Stimulated activated CD8-positive, alpha-beta memory T cell treated with anti-CD3 and anti-CD28 coated beads, Interleukin-7, amount 100 ng/mL, for 1 hour (primary cell): Measurements from ENCODE around the gene TMEM39A.

Experiments used
- DNase-seq, 2 donors: peaks; one replicate each; pipeline ENCODE4 v3.0.0-alpha.2; 2020; ENCODE audit warnings: low read depth in 2 of 2

The TMEM39A gene

DNA sequence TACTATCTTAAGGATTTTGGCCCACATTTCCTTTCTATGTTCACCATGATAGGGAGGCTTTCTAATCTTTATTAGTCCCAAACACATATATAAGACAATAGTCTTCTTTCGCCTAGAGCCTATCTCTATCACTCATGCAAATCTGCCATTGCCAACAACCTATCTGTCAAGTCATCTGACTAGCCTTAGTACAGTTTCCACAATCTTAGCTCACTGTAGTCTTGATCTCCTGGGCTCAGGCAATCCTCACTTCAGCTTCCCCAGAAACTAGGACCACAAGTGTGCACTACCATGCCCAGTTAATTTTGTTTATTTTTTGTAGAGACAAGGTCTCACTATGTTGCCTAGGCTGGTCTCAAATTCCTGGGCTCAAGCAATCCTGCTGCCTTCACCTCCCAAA is 6.9 kb downstream of the TMEM39A start:
- DNase-seq = no peak

DNA sequence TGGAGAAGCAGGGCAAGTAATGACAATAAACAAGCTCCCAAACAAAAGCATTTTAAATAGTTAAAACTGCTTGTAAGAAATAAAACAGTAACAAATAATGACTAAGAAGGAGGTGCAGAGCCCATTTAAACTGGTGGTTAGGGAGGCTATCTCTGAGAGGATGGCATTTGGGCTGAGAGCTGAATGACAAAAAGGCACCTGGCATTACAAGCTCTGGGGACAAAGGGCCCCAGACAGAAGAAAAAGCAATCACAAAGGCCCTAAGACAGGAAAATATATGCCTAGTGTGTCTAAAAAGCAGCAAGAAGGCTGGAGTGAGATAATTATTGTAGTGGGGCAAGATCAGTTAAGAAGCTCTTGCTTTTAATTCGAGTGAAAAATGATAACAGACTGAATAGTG is 9.6 kb downstream of the TMEM39A start:
- DNase-seq = no peak

DNA sequence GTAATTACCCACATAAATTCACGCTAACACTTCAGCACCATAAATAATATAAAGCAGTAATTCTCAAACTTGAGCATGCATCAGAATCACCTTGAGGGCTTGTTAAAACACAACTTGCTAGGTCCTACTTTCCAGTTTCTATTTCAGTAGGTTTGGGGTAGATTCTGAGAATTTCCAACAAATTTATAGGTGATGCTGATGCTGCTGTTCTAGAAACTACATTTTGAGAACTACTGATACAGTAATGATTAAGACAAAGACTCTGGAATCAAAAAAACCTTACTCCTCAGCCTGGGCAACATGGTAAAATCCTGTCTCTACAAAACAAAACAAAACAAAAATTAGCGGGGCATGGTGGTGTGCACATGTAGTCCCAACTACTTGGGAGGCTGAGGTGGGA is 18.8 kb downstream of the TMEM39A start:
- no peak for DNase-seq

DNA sequence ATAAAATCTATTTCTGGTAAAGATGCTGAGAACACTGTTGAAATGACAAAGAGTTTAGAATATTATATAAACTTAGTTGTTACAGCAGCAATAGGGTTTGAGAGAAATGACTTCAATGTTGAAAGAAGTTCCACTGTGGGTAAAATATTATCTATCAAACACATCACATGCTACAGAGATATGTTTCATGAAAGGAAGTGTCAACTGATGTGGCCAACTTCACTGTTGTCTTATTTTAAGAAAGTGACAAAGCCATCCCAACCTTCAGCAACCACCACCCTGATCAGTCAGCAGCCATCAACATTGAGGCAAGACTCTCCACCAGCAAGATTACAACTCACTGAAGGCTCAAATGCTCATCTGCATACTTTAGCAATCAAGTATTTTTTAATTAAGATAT is 20.2 kb downstream of the TMEM39A start:
- DNase-seq = no peak

DNA sequence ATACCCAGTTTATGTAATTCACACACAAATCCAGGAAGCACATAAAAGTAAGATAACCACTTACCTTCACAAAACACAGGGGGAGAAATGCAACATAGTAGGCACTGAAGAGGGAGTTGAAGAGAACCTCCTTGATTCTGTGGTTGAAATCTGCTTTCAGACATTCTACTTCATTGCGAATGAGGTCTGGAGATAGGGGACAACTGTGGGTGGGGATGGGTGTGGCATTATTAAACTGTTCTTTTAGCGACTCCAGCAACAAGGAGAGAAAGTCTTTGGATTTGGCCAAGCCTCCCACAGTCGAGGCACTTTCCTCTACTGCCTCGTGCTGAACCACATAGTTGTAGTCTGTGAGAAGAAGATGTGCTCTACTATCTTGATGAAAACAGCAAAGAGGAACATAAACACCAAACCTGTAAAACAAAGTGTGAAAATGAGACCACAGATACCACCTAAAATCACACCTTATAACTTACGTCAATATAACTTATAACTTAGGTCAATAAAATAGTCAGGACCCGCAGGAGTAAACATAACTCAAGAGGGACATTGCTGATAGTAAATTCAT is 25.6 kb downstream of the TMEM39A start:
- no peak for DNase-seq

DNA sequence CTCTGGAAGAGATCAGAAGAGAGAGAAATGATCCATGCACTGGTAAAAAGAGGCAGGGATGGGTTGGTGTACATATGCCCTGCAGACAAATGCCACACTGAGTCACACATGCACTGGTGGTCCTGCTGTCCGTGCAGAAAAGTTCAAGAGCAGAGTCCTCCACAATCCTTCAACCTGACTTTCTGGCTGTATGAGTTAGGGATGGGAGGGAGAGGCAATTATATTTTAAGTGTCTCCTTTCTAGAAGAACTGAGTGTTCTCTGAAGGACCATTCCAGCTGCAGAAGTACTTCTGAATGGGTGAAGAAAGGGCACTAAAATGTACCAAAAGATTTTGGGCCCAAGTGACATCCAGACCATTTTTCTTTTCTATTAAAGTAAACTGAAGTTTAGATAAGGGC is 26.4 kb downstream of the TMEM39A start:
- no peak for DNase-seq

DNA sequence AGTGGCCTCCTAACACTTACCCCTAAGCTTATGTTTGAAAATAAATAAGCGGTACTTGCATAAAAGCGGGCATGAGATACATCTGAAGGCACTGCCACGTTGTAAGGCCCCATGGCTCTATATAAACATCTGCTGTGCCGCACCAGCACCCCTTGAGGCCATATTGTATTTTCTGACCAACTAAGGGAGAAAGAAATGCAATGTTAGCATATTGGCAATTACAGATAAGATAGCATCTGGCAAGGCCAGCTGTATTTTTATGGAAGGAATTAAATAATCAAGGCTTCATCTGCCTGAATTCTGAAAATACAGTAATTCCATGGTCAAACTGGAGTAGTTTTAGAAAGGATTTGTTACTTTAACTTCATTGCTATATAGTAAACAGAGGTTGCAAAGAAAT is 28.7 kb downstream of the TMEM39A start:
- DNase-seq = no peak

DNA sequence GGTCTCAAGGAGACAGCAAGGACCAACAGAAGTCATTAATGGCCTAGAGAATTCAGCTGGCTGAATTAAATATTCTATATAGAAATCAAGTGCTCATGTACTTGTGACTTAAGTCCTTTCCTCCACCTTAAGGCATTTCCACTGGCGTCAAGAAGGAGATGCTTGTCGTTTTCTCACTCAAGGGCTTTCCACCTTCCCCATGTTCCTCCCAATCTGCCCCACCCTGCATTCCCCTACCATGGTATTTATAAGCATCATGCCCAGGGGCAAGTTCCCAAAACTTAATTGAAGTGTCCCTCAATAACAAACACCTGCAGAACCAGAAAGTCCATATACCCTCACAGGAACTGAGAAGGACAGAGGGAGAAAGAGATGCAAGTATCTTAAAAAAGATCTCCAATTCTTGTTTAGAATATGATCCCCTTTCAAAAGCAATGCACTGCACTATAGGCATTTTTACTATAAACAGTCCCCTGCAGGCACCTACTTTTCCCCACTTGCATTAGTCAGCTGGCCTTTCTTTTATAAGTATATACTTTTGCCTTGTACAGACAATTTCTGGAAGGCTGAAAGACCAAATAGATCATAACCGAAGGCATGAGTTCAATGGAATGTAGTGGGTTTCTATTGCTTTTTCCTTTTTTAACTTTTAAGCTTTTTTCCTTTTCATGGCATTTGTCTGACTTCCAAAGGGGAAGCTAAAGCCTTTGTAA is 29.6 kb downstream of the TMEM39A start:
- no peak for DNase-seq

DNA sequence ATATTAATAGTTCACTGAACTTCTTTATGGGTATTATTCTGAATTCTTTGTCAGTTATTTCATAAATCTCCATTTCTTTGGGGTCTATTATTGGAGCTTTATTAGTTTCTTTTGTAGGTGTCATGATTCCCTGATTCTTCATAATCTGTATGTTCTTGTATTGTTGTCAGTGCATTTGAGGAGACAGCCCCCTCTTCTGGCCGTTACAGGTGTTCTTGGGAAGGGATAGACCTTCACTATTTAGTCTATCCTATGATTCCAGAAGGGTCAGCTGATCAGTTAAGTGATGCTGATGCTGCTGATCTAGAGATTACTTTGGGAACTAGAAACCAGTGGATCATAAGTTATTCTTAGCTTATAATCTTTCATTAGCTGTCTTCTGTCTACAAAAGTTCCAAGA is 34.9 kb downstream of the TMEM39A start:
- no peak for DNase-seq

DNA sequence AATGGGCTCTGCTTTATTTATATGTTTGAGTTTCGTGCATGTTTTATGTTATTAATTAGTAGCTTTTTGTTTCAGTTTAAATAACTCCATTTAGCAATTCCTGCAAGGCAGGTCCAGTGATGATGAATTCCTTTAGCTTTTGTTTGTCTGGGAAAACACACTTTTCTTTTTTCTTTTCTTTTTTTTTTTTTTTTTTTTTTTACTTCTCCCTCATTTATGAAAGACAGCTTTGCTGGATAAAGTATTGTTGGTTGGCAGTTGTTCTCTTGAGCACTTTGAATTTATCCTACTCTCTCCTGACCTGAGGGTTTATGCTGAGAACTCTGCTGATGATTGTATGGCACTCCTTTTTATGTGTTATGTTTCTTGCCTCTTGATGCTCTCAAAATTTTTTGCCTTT is 35.7 kb downstream of the TMEM39A start:
- no peak for DNase-seq

DNA sequence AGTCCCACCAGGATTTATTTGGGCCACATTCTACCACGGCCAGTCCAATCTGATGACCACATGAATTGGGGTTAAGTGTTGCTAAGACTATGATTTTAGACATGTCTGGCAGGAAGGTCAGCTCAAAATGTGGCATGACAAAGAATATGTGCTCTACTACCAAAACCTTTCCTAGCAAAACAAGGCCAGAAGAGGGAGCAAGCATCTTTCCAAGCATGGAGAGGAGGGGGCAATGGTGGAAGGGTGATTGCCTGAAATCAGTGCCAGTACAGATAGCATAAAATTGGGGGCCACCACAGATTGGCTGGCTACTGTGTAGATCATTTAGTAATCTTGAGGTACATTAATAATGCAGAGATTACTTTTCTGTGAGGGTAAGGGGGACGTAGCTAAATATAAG is 43.2 kb downstream of the TMEM39A start:
- DNase-seq = no peak

DNA sequence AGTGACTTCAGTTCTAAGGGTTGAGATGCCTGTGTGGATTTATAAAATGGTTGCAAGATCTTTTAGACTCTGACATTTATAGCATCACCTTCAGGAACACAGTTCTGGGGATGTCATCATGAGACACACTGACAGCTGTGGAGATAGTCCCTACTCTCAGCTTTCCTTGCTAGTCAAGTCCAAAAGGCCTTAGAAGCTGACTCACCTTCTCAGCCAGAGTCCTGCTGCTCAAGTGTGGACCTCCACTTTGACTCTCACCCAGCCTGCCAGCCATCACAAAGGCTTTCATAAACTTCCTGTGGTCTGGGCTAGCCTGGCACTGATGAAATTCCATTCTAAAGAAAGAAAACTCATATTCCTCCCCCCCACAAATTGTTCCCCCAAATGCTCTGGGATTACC is 44.8 kb downstream of the TMEM39A start:
- DNase-seq = no peak

DNA sequence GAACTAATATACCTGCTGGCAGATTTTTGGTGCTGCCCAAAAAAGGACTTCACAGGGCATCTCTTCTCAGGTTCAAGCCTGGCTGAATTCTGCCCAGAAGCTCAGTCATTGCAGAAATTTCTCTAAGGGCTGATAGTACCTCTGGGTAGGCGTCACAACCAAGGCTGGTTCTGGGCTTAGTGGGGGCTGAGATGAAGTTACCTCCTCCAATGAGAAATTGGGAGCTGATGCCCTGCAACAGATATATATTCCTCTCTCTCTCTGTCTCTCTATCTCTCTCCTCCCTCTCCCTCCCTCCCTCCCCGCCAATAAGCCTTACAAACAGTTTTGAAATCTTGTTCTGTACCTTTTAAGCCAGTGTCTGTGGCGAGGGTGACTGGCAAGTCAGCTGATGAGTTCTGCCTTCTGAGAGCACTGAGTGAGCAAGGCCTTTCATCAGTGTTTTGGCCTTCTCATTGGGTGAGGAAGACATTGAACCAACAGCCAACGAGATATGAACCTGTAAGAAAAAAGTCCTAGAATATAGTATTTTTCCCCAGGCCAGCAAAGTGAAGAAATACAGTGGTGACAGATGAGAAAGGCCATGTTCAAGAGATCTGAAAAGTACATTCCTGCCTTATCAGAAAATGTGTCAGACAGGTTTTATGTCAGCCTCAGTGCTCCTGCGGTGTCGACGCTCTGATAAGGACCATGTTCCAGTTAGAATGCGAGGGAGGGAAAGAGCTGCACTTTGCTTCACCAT is 45.5 kb downstream of the TMEM39A start:
- no peak for DNase-seq

DNA sequence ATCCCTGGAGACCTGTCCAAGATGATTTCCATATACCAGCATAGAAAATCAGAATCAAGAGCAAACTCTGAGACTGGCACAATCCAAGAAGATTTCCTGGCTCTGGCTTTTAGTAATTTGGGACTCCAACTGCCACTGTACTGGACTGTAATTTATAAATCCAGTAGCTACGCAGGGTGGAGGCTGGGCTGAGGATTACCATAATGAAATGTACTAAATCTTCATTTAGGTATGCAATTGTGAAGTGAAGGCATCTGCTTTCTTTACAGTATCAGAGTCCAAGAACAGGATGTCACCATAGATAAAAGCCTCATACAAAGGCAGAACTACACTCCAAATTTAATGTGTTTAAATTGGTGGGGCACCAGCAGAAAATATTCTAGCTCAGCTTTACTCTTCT is 46.5 kb downstream of the TMEM39A start:
- DNase-seq = no peak

DNA sequence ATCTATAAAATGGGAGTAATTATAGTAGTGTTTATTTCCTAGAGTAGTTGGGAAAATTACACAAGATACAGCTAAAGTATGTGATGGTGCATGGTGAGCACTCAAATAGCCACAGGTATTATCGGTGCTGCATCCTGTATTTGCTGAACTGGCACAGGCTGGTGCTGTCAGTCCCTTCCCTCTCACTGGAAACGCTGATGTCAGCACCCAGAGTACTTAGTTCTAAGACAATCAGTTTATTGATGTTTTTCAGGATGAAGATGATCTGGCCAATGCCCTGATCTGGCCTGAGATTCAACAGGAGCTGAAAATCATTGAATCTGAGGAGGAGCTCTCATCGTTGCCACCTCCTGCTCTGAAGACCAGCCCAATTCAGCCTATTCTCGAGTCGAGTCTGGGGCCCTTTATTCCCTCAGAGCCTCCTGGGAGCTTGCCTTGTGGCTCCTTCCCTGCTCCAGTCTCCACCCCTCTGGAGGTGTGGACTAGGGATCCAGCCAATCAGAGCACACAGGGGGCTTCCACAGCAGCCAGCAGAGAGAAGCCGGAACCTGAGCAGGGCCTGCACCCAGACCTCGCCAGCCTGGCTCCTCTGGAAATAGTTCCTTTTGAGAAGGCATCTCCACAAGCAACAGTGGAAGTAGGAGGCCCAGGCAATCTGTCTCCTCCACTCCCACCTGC is 49.7 kb downstream of the TMEM39A start:
- no peak for DNase-seq

DNA sequence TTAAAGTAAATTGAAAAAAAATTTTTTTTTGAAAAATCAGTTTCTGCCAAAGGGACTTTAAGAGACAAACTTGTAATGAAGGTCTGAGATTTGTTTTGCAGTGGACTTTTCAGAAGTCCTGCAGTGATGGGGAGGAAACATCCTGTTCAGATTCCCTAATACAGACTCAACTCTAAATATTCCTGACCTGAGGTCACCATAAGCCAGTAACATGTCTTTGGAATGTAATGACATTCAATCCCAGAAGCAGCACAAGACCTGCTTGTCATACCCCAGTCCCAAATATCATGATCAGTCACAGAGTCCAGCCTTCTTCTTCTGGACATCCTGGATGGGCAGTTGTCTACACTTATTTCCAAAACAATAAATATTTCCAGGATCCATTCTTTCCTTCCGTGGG is 53.6 kb downstream of the TMEM39A start:
- no peak for DNase-seq

DNA sequence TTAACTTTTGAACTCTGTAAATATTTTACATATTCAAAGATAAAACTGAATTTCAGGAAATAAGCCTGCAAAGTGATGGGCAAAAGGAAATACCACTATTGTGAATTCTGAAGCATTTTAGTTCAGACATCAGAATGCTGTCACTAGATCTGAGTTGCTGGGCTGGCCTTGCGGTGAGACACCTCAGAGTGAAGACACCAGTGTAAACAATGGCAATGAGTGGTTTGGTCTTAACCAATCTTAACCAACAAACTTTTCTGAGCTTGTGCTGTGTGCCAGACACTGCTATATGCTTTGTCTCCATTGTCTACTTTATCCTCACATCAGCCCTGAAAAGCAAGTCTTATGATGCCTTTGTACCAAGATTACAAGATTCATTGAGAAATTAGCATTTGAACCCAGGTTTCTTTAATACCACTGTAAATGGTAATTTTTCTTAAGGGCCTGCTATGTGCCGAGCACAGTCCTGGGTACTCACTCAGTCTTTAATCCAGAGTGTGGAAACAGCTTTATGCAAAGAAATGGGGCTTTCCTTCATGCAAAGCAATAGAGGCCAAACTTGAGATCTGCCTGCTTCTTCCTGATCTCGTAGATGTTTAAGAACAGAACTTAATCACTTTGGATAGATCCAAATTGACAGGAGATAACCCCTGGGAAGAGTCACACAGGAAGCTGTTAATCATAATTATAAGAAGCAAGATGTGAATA is 55.0 kb downstream of the TMEM39A start:
- DNase-seq = no peak

DNA sequence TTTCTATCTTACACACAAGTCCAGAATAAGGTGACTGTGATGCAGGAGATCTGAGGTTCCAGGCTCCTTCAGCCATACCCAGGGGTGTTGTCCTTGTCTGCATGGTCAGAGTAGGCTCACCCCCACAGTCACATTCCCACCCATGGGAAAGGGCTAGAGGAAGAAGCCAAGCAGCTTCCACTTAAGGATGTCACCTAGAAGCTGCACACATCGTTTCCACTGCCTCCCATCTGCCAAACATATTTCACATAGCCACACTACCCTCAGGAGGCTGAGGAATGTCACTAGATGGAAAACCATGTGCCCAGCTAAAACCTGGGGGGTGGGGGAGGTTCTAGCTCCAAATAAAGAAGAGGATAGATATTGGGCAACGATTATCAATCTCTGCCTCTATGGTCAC is 58.1 kb downstream of the TMEM39A start:
- DNase-seq = no peak

DNA sequence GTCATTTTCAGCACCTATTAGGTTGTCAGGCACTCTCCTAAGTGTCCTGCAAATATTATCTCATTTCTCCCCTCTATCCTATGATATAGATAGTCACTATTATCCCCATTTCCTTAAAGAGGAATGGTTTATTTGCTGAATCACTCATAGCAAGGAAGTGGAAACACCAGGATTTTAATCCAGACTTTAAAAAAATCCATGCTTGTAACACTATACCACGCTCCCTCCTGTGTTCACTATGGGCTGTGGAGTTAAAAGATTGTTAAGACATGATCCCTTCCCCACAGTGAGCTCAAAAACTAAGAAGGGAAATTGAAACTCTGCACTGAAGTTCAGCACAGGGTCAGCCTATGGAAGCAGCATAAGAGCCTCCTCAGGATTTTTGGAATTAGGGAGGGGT is 60.2 kb downstream of the TMEM39A start:
- DNase-seq = no peak

DNA sequence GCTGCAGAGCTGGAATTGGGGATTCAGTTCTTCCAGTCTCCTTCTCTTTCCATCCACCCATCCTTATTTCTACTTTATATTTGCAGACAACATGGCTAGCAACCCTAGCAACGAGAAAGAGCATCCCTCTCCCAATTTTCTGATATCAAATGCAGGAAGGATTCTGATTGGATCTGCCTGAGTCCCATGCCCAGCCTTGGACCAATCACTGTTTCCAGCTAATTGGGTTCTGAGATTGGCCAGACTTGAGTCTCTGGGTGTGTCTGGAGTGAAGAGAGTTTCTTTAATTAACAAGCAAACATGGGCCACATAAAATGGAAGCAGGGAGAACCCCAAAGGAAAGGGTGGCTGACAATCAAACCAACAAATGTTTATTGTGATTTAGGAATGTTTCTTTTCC is 60.6 kb downstream of the TMEM39A start:
- no peak for DNase-seq

DNA sequence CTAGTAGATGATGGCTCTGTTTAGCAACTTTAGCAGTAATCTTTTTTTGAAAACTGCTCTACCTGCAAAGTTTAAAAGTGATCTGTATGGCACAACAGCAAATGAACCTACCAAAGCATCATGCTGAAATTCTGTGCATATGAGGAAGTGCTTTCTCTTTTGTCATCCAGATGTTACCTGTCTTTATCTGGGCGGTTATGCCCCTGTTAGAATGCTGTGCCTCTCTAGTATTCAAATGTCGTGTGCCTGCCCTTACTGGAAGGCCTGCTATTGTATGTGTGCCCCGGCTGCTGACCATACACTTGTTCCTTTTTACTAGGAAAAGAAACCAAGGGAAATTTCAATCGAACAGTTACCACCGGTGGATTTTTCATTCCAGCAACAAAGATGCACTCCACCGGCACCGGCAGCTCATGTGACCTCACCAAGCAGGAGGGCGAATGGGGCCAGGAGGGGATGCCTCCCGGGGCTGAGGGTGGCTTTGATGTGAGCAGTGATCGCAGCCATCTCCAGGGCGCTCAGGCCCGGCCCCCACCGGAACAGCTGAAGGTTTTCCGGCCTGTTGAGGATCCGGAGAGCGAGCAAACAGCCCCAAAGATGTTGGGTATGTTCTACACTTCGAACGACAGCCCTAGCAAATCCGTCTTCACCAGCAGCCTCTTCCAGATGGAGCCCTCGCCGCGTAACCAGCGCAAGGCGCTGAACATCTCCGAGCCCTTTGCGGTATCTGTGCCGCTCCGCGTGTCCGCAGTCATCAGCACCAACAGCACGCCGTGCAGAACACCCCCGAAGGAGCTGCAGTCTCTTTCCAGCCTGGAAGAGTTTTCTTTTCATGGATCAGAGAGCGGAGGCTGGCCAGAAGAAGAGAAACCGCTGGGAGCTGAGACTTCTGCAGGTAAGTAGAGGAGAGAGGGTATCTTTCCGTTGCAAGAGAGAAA is 61.6 kb downstream of the TMEM39A start:
- no peak for DNase-seq
